Neural cell (in vitro differentiated cells): ENCODE results near the gene PTGR3.

Experiments used
- EP300 ChIP-seq: fragments of 450-650 bp; conservative IDR thresholded peaks from 2 replicates; pipeline ENCODE4 v1.6.1; 2014; ENCODE audit warnings: antibody characterized with exemption, mild to moderate bottlenecking, moderate library complexity; ENCODE audit not compliant: poor library complexity, severe bottlenecking
- MXI1 ChIP-seq: fragments of 450-650 bp; conservative IDR thresholded peaks from 2 replicates; pipeline ENCODE4 v1.6.1; 2014; ENCODE audit warnings: antibody characterized with exemption, mild to moderate bottlenecking; ENCODE audit not compliant: poor library complexity, severe bottlenecking
- TAF1 ChIP-seq: IDR thresholded peaks from 2 replicates; pipeline ENCODE4 v1.6.1; 2012; ENCODE audit warnings: low read depth
- TF ChIP-seq, protein P1 (sequence below): fragments of 450-650 bp; IDR thresholded peaks from 2 replicates; pipeline ENCODE4 v1.5.1; 2014; ENCODE audit warnings: antibody characterized with exemption, mild to moderate bottlenecking, moderate library complexity; ENCODE audit not compliant: poor library complexity, severe bottlenecking

DNA sequence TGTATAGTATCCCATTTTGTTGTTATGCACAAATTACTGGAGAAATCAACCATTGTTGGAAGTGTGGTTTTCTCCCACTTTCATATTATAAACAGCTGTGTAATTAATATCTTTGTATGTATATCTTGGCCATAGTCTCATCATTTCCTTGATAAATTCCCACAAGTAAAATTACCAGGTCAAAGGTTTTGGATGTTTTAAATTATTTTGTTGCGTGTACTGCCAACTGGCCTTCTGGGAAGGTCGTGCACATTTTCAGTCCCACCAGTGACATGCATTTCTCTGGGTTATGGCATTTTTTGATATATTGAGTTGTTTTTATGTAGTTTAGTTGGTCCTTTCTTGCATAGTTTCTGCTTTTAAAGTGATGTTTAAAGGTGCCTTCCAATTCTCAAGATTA lies 43.2 kb upstream of the PTGR3 start:
- TF ChIP-seq MXI1 (no peak), EP300 (no peak), TAF1 (no peak)
- TF ChIP-seq, protein P1, sequence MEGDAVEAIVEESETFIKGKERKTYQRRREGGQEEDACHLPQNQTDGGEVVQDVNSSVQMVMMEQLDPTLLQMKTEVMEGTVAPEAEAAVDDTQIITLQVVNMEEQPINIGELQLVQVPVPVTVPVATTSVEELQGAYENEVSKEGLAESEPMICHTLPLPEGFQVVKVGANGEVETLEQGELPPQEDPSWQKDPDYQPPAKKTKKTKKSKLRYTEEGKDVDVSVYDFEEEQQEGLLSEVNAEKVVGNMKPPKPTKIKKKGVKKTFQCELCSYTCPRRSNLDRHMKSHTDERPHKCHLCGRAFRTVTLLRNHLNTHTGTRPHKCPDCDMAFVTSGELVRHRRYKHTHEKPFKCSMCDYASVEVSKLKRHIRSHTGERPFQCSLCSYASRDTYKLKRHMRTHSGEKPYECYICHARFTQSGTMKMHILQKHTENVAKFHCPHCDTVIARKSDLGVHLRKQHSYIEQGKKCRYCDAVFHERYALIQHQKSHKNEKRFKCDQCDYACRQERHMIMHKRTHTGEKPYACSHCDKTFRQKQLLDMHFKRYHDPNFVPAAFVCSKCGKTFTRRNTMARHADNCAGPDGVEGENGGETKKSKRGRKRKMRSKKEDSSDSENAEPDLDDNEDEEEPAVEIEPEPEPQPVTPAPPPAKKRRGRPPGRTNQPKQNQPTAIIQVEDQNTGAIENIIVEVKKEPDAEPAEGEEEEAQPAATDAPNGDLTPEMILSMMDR = no peak
